GM12878 (cell line): ENCODE results near the gene FAM118A. TPM values are rescaled to one million over a fixed set of nuclear protein-coding genes. Genes with fewer than 3 reads are reported as not detected.

Experiments
- ATAC-seq: fragments of 200-7000 bp; cut with Tn5 transposase; 3 replicates; pipeline ENCODE4 v1.9.1; 2020; ENCODE audit warnings: mild to moderate bottlenecking, moderate library complexity
- BruUV-seq: library from RNA; stranded (reverse); fragments of 400-500 nt; replicated peaks from 2 replicates; lab custom pipeline; 2021; lab: Mats Ljungman, UMichigan
- CTCF ChIA-PET: fragments of 300-600 bp; sonication (Branson Sonifier 250); formaldehyde crosslinking; extraction: SDS; loops from one replicate; lab custom pipeline; 2021; ENCODE audit warnings: inconsistent platforms; lab: Yijun Ruan, JAX
- POLR2A ChIA-PET: fragments of 350-600 bp; formaldehyde crosslinking; extraction: SDS; loops from one replicate; lab custom pipeline; 2021; ENCODE audit warnings: inconsistent platforms; lab: Charles Lee
- RAD21 ChIA-PET: fragments of 300-600 bp; sonication (Branson Sonifier 250); formaldehyde crosslinking; loops from one replicate; lab custom pipeline; 2023; ENCODE audit warnings: antibody characterized with exemption; ENCODE audit not compliant: unreplicated experiment; lab: Charles Lee
- SMC1A ChIA-PET: fragments of 300-600 bp; sonication (Branson Sonifier 250); formaldehyde crosslinking; loops from one replicate; lab custom pipeline; 2023; ENCODE audit not compliant: unreplicated experiment, uncharacterized antibody; lab: Charles Lee
- DNase-seq: peaks from one replicate; pipeline ENCODE4 v3.0.0-alpha.2; 2011; ENCODE audit warnings: low read depth, low spot score
- FAIRE-seq: peaks from 3 replicates; lab custom pipeline; 2011; peaks lifted over from hg19 to GRCh38; lab: Jason Lieb, UNC
- H2AFZ ChIP-seq: 2 replicates; pipeline ENCODE4 v1.6.0; 2011; ENCODE audit warnings: low read depth, low read length, control low read depth; ENCODE audit not compliant: control insufficient read depth
- H3K27ac ChIP-seq: 2 replicates; pipeline ENCODE4 v1.5.1; 2011; ENCODE audit warnings: control low read depth; ENCODE audit not compliant: control insufficient read depth, insufficient read depth
- H3K27me3 ChIP-seq, 2 experiments: replicated peaks in 1 of 2; 2 replicates each; pipeline versions ENCODE4 v1.6.0 to v1.6.1; 2011; ENCODE audit warnings: low read length in 1 of 2; ENCODE audit not compliant: control insufficient read depth in 2 of 2, insufficient read depth in 2 of 2
- H3K36me3 ChIP-seq, 2 experiments: 2 replicates each; pipeline ENCODE4 v1.5.1; 2011; ENCODE audit warnings: low read length in 1 of 2; ENCODE audit not compliant: control insufficient read depth in 2 of 2, insufficient read depth in 2 of 2
- H3K4me1 ChIP-seq: 2 replicates; pipeline ENCODE4 v1.6.1; 2011; ENCODE audit warnings: mild to moderate bottlenecking, low read length, moderate library complexity, mixed read lengths; ENCODE audit not compliant: control insufficient read depth, insufficient read depth
- H3K4me2 ChIP-seq: 2 replicates; pipeline ENCODE4 v1.6.0; 2011; ENCODE audit warnings: control low read depth; ENCODE audit not compliant: control insufficient read depth, insufficient read depth
- H3K4me3 ChIP-seq: fragments of 200-600 bp; sonication (generic); 2 replicates; pipeline ENCODE4 v1.5.1; 2016
- H3K79me2 ChIP-seq: 2 replicates; pipeline ENCODE4 v1.6.0; 2011; ENCODE audit warnings: low read length; ENCODE audit not compliant: control insufficient read depth, insufficient read depth
- H3K9ac ChIP-seq: 2 replicates; pipeline ENCODE4 v1.8.0; 2011; ENCODE audit warnings: low read length, control low read depth, mixed read lengths; ENCODE audit not compliant: control insufficient read depth, insufficient read depth
- H3K9me3 ChIP-seq: replicated peaks from 3 replicates; pipeline ENCODE4 v1.5.1; 2011; ENCODE audit warnings: mild to moderate bottlenecking, low read length; ENCODE audit not compliant: control insufficient read depth, insufficient read depth
- H4K20me1 ChIP-seq: 2 replicates; pipeline ENCODE4 v1.6.0; 2011; ENCODE audit not compliant: control insufficient read depth, insufficient read depth
- CTCF ChIP-seq, 3 experiments: IDR thresholded peaks in 2 of 3; conservative IDR thresholded peaks in 1 of 3; 2 replicates each; pipeline ENCODE4 v1.5.1; 2011; ENCODE audit warnings: low read depth in 3 of 3, low read length in 3 of 3, mild to moderate bottlenecking in 3 of 3, control low read depth in 2 of 3, moderate library complexity in 2 of 3, inconsistent platforms in 1 of 3, mixed read lengths in 1 of 3; ENCODE audit not compliant: control insufficient read depth in 2 of 3, insufficient read depth in 1 of 3; ENCODE audit errors: extremely low read depth in 1 of 3
- IRF5 ChIP-seq: fragments of 450-650 bp; IDR thresholded peaks from 2 replicates; pipeline ENCODE4 v1.6.1; 2017; ENCODE audit warnings: borderline replicate concordance
- JUNB ChIP-seq: IDR thresholded peaks from 2 replicates; pipeline ENCODE4 v1.6.1; 2016; ENCODE audit warnings: antibody characterized with exemption, mild to moderate bottlenecking
- KAT2A ChIP-seq: conservative IDR thresholded peaks from 2 replicates; pipeline ENCODE4 v1.6.1; 2011; ENCODE audit warnings: low read depth, low read length; ENCODE audit not compliant: control insufficient read depth
- KDM1A ChIP-seq: fragments of 200-600 bp; sonication (generic); IDR thresholded peaks from 2 replicates; pipeline ENCODE4 v1.6.1; 2016; ENCODE audit warnings: borderline replicate concordance
- LARP7 ChIP-seq: fragments of 450-650 bp; IDR thresholded peaks from 2 replicates; pipeline ENCODE4 v1.6.1; 2017; ENCODE audit warnings: mild to moderate bottlenecking
- NFYB ChIP-seq: IDR thresholded peaks from 2 replicates; pipeline ENCODE4 v1.6.1; 2011; ENCODE audit warnings: low read depth, mild to moderate bottlenecking, low read length, improper control_type of control experiment, moderate library complexity; ENCODE audit not compliant: insufficient read depth
- SKIL ChIP-seq: fragments of 450-650 bp; IDR thresholded peaks from 2 replicates; pipeline ENCODE4 v1.6.1; 2017; ENCODE audit warnings: mild to moderate bottlenecking, low read depth, inconsistent platforms; ENCODE audit not compliant: poor library complexity, severe bottlenecking
- TCF3 ChIP-seq: IDR thresholded peaks from 2 replicates; pipeline ENCODE4 v1.6.1; 2012; ENCODE audit warnings: low read depth, mild to moderate bottlenecking, low read length, borderline replicate concordance; ENCODE audit not compliant: insufficient read depth
- ZNF384 ChIP-seq: IDR thresholded peaks from 2 replicates; pipeline ENCODE4 v1.6.1; 2012; ENCODE audit warnings: low read depth, mild to moderate bottlenecking, low read length, improper control_type of control experiment, borderline replicate concordance
- WGBS: methylation state at CpG from one replicate; pipeline ENCODE4 v1.1.6; 2016; ENCODE audit warnings: low lambda C conversion rate; ENCODE audit not compliant: insufficient replicate concordance, insufficient coverage; ENCODE audit errors: missing lambda C conversion rate; 5-methylcytosine and 5-hydroxymethylcytosine counted together
- in situ Hi-C: fragments of 300-500 bp; cut with MboI; formaldehyde crosslinking; loops from 9 replicates; pipeline ENCODE4 v1.14.3; 2018; ENCODE audit warnings: mixed read lengths
- intact Hi-C: fragments of 100-400 bp; cut with micrococcal nuclease; formaldehyde crosslinking; loops from one replicate; pipeline ENCODE4 v1.14.2; 2022; ENCODE audit not compliant: unreplicated experiment
- polyA plus RNA-seq, 11 experiments: library from polyadenylated mRNA; depleted of rRNA in 4 of 11; unstranded in 6 of 11; stranded (reverse) in 5 of 11; fragments of >200 nt; fragmentation: Nextera tagmentation in 4 of 11; fragmentation: Illumina TruSeq in 1 of 11; extraction: Ambion mirVana in 4 of 11; extraction: Trizol in 1 of 11; gene quantifications; 1 replicate in 1 of 11; 2 replicates in 10 of 11; pipeline versions ENCODE4 v1.2.1 to v1.2.3, GENCODE V29; 2011 to 2016; ENCODE audit warnings: inconsistent platforms in 2 of 11, missing spikeins in 2 of 11, low read depth in 1 of 11
- total RNA-seq, 4 experiments: library from RNA; depleted of rRNA in 3 of 4; stranded (reverse); fragments of >200 nt in 3 of 4; fragmentation: Illumina TruSeq in 1 of 4; extraction: Trizol in 1 of 4; gene quantifications; 2 replicates each; pipeline versions ENCODE4 v1.2.1 to v1.2.3, GENCODE V29; 2013 to 2021

FAM118A gene
- total and polyA plus RNA-seq, 10 of the 15 experiments (the other 5 are each of a cell fraction or from before 2014, with no cell fraction given): 17.4 to 332 (median 56.6) TPM

DNA sequence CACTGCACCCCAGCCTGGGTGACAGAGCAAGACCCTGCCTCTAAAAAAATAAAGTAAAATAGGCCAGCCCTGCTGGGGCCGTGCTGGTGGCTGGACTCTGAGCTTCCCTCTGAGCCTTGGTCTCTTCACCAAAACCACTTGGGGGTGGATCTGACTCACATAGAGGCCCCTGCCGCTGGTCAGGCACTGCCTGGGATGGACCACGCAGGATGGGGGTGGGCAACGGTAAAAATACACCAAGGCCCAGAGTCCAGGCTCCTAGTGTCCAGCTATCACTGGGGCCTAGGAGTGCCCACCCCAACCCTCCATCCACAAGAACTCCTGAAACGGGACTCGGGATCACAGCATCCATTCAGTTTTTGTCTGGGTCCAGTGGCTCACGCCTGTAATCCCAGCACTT lies 37.2 kb upstream of the FAM118A start:
- Histone ChIP-seq H3K9me3 (no peaks in the 10 kb centered on the region), H3K4me1 (peaks cover 8% of the 10 kb centered on the region), H3K79me2 (no peaks in the 10 kb centered on the region), H3K36me3 (no peaks in the 10 kb centered on the region), H4K20me1 (no peaks in the 10 kb centered on the region), H3K4me3 (no peak overlapping the region), H3K27ac (no peak overlapping the region), H2AFZ (no peak overlapping the region), H3K9ac (no peak overlapping the region), H3K4me2 (no peak overlapping the region), H3K27me3 (peaks cover 3 to 4% of the 10 kb centered on the region in 2 experiments; a peak in 3 of 4 replicates)
- ChIA-PET POLR2A (interaction anchor here (0.5 kb wide), 1 partner anchor 23 kb away, joined by 4 read pairs; no protein-coding TSS in a partner anchor), CTCF (interaction anchor here (0.7 to 2.4 kb wide), 9 partner anchors 9 to 277 kb away, joined by 3 to 7 read pairs (median 4); no protein-coding TSS in a partner anchor), SMC1A (interaction anchor here (1.0 to 1.7 kb wide), 4 partner anchors 38 to 61 kb away, joined by 3 to 6 read pairs (median 4); no protein-coding TSS in a partner anchor), RAD21 (interaction anchor here (1.1 to 1.8 kb wide), 3 partner anchors 26 to 162 kb away, joined by 3 to 5 read pairs (median 3); no protein-coding TSS in a partner anchor)
- no peak for DNase-seq
- 42% methylated on average over 7 of the region's 7 CpGs for WGBS
- ATAC-seq: no peak
- TF ChIP-seq NFYB: no peak
- TF ChIP-seq CTCF (IDR thresholded peaks at IDR 0.05 in 2 of 3, conservative IDR thresholded peaks at IDR 0.05 in 1 of 3; ENCODE audit: control insufficient read depth in 2 of 3, extremely low read depth in 1 of 3, insufficient read depth in 1 of 3, low read depth in 3 of 3, low read length in 3 of 3): no peak
- no peak for TF ChIP-seq SKIL
- no peak for TF ChIP-seq JUNB
- TF ChIP-seq ZNF384: no peak
- no peak for TF ChIP-seq LARP7
- no peak for TF ChIP-seq IRF5
- no peak for TF ChIP-seq KDM1A
- no peak for TF ChIP-seq KAT2A
- no peak for TF ChIP-seq TCF3
- BruUV-seq: no TSS peak
- in situ Hi-C loops (no loop called here), intact Hi-C loops (no loop called here)
- no peak for FAIRE-seq
